GM19372 (cell line): ENCODE data around the gene MINDY2.
"Not testable (repeated sequence)": the region's sequence is repeated elsewhere in the genome, so short reads cannot be mapped to it uniquely, and the experiment has no call there.

ENCODE experiments used
- ATAC-seq: cut with Tn5 transposase; IDR thresholded peaks from one replicate; pipeline ENCODE4 v1.9.1; 2021; ENCODE audit warnings: mild to moderate bottlenecking, low read depth, moderate library complexity; ENCODE audit not compliant: unreplicated experiment

The MINDY2 gene

GRCh38 chr15:58749532-58750337 is 21.4 kb upstream of the MINDY2 start, which contains the start of gene ADAM10:
Gene ADAM10 (minus strand): TSS chr15:58749707. CDS start chr15:58749534, 173 bp downstream.
- ATAC-seq: peak; percentile 89

- no peak for ATAC-seq
Observed at GRCh38 chr15:58752716-58753115, 18.4 kb upstream of the MINDY2 start.

- ATAC-seq: no peak
Observed at GRCh38 chr15:58755350-58755749, 15.8 kb upstream of the MINDY2 start.

GRCh38 chr15:58755956-58756355 is 15.1 kb upstream of the MINDY2 start:
- ATAC-seq: no peak

GRCh38 chr15:58758141-58758540 is 13.0 kb upstream of the MINDY2 start:
- ATAC-seq: no peak

- ATAC-seq: no peak
Observed at GRCh38 chr15:58760385-58761009, 10.6 kb upstream of the MINDY2 start.

- ATAC-seq: no peak
Observed at GRCh38 chr15:58761010-58761388, 10.1 kb upstream of the MINDY2 start.

- no peak for ATAC-seq
Observed at GRCh38 chr15:58762285-58762684, 8.8 kb upstream of the MINDY2 start.

GRCh38 chr15:58762731-58763130 is 8.4 kb upstream of the MINDY2 start:
- no peak for ATAC-seq

- ATAC-seq: no peak
Observed at GRCh38 chr15:58764468-58764867, 6.6 kb upstream of the MINDY2 start.

- no peak for ATAC-seq
Observed at GRCh38 chr15:58766290-58766689, 4.8 kb upstream of the MINDY2 start.

GRCh38 chr15:58768601-58769004 is 2.5 kb upstream of the MINDY2 start:
- not testable (repeated sequence) for ATAC-seq

GRCh38 chr15:58770519-58770856 is 614 bp upstream of the MINDY2 start:
- no peak for ATAC-seq

GRCh38 chr15:58771621-58772250 is 634 bp downstream of the MINDY2 start:
- peak; percentile 1 for ATAC-seq

- no peak for ATAC-seq
Observed at GRCh38 chr15:58773024-58773423, 1.9 kb downstream of the MINDY2 start.

GRCh38 chr15:58775402-58775801 is 4.3 kb downstream of the MINDY2 start:
- no peak for ATAC-seq

- ATAC-seq: no peak
Observed at GRCh38 chr15:58777107-58777506, 6.0 kb downstream of the MINDY2 start.

GRCh38 chr15:58779554-58779953 is 8.5 kb downstream of the MINDY2 start:
- ATAC-seq: no peak

- no peak for ATAC-seq
Observed at GRCh38 chr15:58785355-58785754, 14.3 kb downstream of the MINDY2 start.

GRCh38 chr15:58788056-58788710 is 17.1 kb downstream of the MINDY2 start:
- no peak for ATAC-seq

- ATAC-seq: no peak
Observed at GRCh38 chr15:58793862-58794261, 22.8 kb downstream of the MINDY2 start.
